CD4-positive, alpha-beta T cell treated with Interferon alpha-2 for 1 hour (primary cell): ENCODE data around the gene ASXL3.

Experiments
- DNase-seq, 2 donors: peaks; one replicate each; pipeline ENCODE4 v3.0.0-alpha.2; 2020 to 2022

Gene ASXL3

GRCh38 chr18:33735428-33735827, 157.4 kb downstream of the ASXL3 start:
- no peak for DNase-seq

DNA sequence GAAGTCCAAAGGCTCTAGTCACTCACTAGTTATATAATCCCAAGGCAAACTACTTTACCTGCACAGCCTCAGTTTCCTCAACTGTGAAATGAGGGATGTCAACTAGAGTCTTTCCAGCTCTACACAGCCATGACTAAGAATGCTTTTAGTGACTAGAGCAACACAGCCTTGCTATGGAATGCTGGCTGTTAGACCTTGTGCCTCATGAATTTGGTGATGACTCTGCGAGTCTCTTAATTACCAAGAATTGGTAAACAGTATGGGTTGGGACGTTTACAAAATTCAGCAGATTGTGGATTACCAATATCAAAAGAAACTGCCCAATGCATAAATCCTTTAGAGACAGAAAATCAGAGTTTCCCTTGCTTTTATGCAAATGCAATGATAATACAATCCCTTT, 163.7 kb downstream of the ASXL3 start:
- DNase-seq, result no peak

- no peak for DNase-seq
Observed at GRCh38 chr18:33744032-33744697, 166.1 kb downstream of the ASXL3 start.

DNA sequence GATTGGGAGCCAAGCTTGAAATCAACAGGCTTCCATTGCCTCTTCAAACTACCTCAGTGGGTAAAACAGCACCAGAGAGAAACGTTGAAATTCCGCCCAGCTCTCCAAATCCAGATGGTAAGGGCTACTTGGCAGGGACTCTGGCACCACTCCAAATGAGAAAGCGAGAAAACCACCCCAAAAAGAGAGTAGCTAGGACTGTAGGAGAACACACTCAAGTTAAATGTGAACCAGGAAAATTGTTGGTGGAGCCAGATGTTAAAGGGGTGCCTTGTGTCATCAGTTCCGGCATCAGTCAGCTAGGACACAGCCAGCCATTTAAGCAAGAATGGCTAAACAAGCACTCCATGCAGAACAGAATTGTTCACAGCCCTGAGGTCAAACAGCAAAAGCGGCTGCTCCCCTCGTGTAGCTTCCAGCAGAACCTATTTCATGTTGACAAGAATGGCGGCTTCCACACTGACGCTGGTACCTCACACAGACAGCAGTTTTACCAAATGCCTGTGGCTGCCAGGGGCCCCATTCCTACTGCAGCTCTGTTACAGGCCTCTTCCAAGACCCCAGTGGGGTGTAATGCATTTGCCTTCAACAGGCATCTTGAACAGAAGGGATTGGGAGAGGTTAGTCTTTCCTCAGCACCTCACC, 167.3 kb downstream of the ASXL3 start:
- DNase-seq, result no peak

DNA sequence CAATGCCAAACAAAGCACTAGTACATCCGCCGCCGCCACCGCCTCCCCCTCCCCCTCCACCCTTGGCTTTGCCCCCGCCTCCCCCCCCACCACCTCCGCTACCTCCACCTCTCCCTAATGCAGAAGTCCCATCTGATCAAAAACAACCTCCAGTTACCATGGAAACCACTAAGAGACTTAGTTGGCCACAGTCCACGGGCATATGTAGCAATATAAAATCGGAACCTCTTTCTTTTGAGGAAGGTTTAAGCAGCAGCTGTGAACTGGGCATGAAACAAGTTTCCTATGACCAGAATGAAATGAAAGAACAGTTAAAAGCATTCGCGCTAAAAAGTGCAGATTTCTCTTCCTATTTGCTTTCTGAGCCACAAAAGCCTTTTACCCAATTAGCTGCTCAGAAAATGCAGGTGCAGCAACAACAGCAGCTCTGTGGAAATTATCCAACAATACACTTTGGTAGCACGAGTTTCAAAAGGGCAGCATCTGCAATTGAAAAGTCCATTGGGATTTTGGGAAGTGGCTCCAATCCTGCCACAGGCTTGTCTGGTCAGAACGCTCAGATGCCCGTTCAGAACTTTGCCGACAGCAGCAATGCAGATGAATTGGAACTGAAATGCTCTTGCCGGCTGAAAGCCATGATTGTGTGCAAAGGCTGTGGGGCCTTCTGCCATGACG, 168.0 kb downstream of the ASXL3 start:
- no peak for DNase-seq

DNA sequence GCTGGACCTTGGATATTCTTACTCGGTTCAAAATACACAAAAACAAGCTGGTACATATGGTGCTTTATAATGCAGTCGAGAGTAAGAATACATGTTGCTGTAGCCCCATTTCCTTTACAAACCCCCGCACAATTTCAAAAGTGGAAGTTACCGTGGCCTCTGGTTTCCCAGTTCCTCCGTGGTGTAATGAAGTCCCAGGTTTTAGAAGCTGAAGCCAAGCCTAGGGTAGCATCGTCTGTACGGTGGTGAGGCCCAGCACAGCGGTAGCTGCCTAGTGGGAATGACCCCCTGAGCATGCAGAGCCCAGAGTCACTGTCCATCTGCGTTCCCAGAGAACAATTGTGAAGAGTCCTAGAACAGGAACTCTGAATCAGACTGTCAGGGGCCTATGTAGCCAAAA, 171.8 kb downstream of the ASXL3 start:
- no peak for DNase-seq

- DNase-seq, result no peak
Observed at GRCh38 chr18:33750366-33750765, 172.3 kb downstream of the ASXL3 start.

- no peak for DNase-seq
Observed at GRCh38 chr18:33751613-33752221, 173.7 kb downstream of the ASXL3 start.

- DNase-seq, result no peak
Observed at GRCh38 chr18:33755391-33755790, 177.4 kb downstream of the ASXL3 start.

GRCh38 chr18:33755931-33756560, 178.0 kb downstream of the ASXL3 start:
- no peak for DNase-seq

DNA sequence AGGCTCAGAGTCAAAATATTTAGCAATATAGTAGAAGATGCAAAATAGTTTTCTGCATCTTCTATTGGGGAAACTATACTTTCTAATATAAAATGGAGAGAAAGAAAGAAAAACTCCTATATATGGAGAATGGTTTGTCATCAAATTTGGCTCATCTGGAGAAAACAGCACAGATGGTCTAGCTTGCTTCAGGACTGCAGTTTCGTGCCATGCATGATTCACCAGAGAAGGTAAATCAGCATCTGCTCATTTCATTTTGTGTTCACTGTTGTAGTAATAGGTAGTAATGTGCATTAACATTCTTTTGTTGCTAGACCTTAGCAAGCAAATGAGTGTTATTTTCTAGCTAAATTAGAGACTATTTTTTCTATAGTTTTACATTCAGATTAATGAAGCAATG, 179.0 kb downstream of the ASXL3 start:
- DNase-seq, result no peak

DNA sequence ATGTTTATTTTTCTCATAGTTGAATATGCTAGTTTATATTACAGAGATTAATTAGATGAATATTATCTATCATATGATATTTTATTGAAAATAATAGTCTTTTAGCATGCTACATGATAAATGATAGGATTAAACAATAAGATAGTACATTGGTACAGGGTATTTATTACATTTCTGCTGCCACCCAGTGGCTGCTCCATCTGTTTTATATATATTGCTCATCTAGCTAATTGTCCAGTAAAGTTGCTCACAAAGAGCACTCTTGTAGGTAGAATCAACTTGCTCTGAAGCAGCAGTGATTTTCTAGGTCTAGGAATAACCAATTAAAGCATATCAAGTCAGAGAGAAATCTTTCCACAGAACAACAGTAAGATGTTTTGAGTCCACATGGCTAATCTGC, 183.3 kb downstream of the ASXL3 start:
- no peak for DNase-seq

- DNase-seq, result no peak
Observed at GRCh38 chr18:33781429-33781828, 203.4 kb downstream of the ASXL3 start.
